ENCODE results near the gene MNX1. TPM values are rescaled to one million over a fixed set of nuclear protein-coding genes. Genes with fewer than 3 reads are reported as not detected.

The MNX1 gene
- 0.37 TPM in 1 of 2 replicates, not detected in the other for total RNA-seq (2014; rRNA removed; shearing (Covaris generic))
- not detected in 2 replicates for polyA plus RNA-seq (2015; cell fraction: cytosol; rRNA removed)
- 0.12 and 0.61 TPM in 2 replicates for polyA plus RNA-seq (2015; cell fraction: nucleus; rRNA removed)

GRCh38 chr7:157010588-157011332, at the start of gene MNX1:
Gene MNX1 (minus strand): TSS chr7:157010663. CDS start chr7:157010350, 313 bp downstream.
- peak; percentile 27 for DNase-seq (ENCODE audit: low read depth)

GRCh38 chr7:157059534-157059933, 49.1 kb upstream of the MNX1 start:
- DNase-seq (ENCODE audit: low read depth), result no peak

GRCh38 chr7:157058701-157059100, 48.2 kb upstream of the MNX1 start:
- no peak for DNase-seq (ENCODE audit: low read depth)

- no peak for DNase-seq (ENCODE audit: low read depth)
These were observed 47.6 kb upstream of the MNX1 start for GRCh38 chr7:157058068-157058467.

DNA sequence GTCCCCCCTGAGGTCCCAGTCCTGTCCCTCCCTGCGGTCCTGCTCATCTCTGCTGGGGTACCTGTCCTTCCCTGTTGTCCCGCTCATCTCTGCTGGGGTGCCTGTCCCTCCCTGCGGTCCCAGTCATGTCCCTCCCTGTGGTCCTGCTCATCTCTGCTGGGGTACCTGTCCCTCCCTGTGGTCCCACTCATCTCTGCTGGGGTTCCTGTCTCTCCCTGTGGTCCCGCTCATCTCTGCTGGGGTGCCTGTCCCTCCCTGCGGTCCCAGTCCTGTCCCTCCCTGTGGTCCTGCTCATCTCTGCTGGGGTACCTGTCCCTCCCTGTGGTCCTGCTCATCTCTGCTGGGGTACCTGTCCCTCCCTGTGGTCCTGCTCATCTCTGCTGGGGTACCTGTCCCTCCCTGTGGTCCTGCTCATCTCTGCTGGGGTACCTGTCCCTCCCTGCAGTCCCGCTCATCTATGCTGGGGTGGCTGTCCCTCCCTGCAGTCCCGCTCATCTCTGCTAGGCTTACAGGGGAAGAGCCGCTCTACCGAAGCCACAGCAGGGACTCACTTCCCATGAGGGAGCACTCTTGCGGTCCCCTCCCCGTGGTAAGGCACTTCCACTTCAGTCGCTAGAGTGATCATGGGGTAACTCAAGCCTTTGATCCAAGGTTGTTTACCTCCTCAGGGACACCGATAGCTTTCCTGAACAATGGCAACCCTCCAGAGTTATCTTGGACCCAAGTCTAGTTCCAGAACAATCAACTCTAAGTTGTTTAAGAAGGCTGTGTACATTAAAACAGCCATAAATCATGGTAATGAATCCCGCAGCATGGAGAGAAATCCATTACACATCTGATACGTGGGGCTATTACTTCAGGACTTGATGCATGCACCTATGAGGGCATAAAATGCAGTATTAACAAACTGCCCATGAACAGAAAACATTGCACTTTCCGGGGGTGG, 46.8 kb upstream of the MNX1 start:
- DNase-seq (ENCODE audit: low read depth), result no peak

- DNase-seq (ENCODE audit: low read depth), result no peak
These were observed 45.8 kb upstream of the MNX1 start for GRCh38 chr7:157056246-157056645.

DNA sequence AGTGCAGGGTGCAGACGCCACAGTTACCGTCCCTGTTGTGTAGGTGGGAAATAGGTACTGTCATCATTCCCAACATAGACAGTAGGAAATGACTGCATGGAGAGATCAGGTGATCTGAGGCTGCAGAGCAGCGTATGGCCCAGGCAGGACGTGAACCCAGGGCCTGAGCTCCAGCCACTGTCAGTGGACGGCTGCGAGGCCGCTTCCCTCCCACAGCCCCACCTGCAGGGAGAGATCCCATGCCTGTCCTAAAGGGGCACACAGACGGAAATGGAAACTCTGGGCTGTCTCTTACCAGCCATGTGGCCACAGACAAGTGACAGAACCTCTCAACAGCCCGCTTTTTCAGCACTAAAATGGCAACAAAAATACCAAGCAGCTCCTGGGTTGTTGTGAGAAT, 44.5 kb upstream of the MNX1 start:
- DNase-seq (ENCODE audit: low read depth), result no peak

- no peak for DNase-seq (ENCODE audit: low read depth)
These were observed 42.7 kb upstream of the MNX1 start for GRCh38 chr7:157053118-157053517.

DNA sequence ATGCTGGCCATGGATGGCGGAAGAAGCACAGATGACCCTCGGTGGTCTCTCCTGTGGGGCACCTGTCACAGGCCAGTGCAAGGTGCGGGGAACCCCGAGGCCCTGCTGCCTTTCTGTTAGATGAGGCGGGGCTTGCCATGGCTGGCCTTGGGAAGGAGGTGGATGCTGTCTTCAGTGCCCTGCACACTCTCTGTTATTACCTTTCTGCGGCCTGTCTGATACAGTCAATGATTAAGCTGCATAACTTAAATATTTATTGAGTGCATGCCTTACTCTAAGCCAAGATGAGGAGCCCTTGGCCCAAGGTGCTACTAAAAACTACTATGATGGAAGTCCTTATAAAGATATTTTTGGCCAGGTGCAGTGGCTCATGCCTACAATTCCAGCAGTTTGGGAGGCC, 36.7 kb upstream of the MNX1 start:
- DNase-seq (ENCODE audit: low read depth), result no peak

DNA sequence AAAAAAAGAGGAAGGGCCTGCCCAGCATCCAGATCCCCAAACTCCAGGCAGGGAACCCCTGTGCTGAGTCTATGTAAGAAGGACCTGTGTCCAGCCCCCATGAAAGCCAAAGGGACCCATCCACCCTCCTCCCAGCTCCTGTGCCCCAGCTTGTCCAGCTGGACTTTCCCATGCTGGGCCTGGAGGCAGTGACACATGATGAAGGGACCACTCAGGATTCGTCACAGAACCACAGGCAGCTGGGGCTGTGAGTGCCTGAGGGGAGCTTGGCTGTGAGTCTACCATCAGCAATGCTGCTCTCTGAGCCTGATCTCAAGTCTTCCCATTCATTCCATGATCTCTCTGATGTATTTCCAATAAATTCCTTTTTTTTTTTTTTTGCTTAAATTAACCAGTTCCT, 36.2 kb upstream of the MNX1 start:
- DNase-seq (ENCODE audit: low read depth), result peak; percentile 54

DNA sequence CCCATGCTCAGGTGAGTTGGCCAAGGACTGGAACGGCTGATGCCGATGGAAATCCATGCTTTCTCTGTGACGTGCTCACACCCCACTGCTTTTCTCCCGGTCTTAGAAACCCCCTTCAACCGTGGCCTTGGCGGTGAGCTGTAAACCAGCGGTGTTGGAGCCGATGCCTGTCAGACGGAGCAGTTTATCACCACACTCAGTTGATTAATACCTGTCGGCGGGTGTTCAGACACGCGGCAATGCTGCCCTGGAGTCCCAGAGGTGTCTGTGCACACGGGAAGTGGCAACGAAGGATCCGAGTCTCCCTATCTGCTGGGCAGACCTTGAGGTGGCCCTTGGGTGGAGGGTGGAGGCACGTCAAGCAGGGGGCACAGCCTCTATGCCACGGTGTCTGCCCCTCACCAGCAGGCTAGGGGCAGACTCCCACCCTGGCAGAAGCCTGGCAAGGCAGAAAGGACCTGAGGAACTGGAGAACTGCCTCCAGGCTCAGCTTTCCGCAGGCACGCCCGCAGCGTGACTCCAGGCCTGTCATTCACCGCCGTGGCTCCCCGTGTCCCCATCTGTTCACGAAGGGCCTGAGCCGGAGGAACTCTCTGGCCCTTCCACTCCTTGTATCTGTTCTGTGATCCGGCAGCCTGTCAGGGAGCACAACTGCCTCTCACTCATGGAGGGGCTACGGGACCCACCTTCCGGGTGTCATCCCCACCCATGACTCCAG, 34.6 kb upstream of the MNX1 start:
- DNase-seq (ENCODE audit: low read depth), result no peak

- DNase-seq (ENCODE audit: low read depth), result peak; percentile 34
These were observed 33.8 kb upstream of the MNX1 start for GRCh38 chr7:157044147-157044687.

GRCh38 chr7:157043745-157044144, 33.3 kb upstream of the MNX1 start:
- no peak for DNase-seq (ENCODE audit: low read depth)

GRCh38 chr7:157041514-157042277, 31.2 kb upstream of the MNX1 start:
- DNase-seq (ENCODE audit: low read depth), result no peak

DNA sequence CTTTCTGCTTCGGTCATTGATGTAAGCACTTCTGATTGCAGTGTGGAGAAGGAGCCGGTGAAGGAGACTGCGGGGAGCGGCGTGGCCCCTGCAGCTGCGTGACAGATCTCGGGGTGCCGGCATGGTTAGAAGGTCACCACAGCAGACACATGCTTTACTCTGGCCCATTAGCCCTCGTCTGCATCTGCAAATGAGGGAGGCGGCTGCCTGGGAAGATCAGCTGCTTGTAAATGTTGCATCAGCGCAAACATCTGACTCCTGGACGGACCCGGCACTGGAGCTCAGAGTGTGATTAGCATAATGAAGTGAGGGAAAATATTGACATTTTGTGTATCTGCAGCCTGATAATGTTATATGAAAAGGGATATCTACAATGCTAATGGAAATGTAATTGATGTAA, 30.5 kb upstream of the MNX1 start:
- no peak for DNase-seq (ENCODE audit: low read depth)

DNA sequence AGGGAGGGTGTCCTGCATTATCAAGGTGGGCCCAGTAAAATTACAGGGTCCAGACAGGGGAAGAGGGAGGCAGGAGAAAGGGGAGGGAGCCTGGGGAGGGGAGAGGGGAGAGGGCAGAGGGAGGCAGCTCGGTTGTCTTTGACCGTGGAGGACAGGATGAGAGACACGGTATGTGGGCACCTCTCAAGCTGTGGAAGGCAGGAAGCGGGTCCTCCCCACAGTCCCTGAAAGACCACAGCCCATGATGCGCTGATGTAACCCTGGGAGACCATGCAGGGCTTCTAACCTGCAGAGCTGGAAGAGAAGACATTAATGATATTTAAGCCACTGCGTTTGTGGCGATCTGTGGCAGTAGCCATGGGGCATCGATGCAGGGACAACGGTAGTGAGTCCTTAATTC, 27.2 kb upstream of the MNX1 start:
- no peak for DNase-seq (ENCODE audit: low read depth)

GRCh38 chr7:157037028-157037427, 26.6 kb upstream of the MNX1 start:
- DNase-seq (ENCODE audit: low read depth), result no peak

DNA sequence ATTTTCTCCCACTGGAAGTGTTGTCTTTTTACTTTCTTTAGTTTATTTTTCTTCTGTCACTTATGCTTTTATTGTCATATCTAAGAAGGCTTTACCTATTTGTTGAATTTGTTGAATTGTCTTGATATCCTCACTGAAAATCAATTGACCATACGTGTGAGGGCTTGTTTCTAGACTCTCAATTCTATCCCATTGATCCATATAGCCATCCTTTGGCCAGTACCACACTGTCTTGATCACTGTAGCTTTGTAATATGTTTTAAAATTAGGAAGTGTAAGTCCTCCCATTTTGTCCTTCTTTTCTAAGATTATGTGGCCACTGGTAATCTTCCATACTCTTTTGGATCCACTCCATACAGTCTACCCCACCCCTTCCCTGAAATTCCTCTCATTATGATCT, 25.5 kb upstream of the MNX1 start:
- DNase-seq (ENCODE audit: low read depth), result no peak

DNA sequence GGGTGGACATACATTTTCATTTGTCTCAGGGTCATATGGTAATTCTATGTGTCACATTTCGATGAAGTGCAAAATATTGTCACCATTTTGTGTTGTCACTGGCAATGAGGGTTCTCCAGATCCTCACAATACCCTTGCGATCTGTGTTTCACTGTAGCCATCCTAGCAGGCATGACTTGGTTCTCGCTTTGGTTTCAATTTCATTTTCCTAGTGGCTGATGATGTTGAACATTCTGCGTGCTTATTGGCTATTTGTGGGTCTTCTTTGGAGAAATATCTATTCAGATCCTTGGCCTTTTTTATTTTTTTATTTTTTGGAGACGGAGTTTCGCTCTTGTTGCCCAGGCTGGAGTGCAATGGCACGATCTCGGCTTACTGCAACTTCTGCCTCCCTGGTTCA, 24.8 kb upstream of the MNX1 start:
- DNase-seq (ENCODE audit: low read depth), result peak; percentile 51

Measured in HT1080 (cell line).